PFSK-1 (cell line): ENCODE measurements around the gene CBLN1.

Experiments used
- POLR2AphosphoS5 ChIP-seq: IDR thresholded peaks from 2 replicates; pipeline ENCODE4 v1.6.1; 2012; ENCODE audit warnings: low read depth, mild to moderate bottlenecking, control low read depth, low read length, moderate library complexity
- SIN3A ChIP-seq: IDR thresholded peaks from 2 replicates; pipeline ENCODE4 v1.6.1; 2012; ENCODE audit warnings: mild to moderate bottlenecking, low read length, moderate library complexity, borderline replicate concordance; ENCODE audit not compliant: insufficient read depth
- TAF1 ChIP-seq: IDR thresholded peaks from 2 replicates; pipeline ENCODE4 v1.6.1; 2012; ENCODE audit warnings: low read length, control low read depth, borderline replicate concordance; ENCODE audit not compliant: insufficient read depth
- TF ChIP-seq, protein P1 (sequence below), 2 experiments: IDR thresholded peaks; 2 replicates each; pipeline versions ENCODE4 v1.6.1 to v1.8.0; 2011 to 2012; ENCODE audit warnings: low read depth in 2 of 2, low read length in 2 of 2, control low read depth in 1 of 2, inconsistent platforms in 1 of 2, mild to moderate bottlenecking in 1 of 2, moderate library complexity in 1 of 2; ENCODE audit not compliant: insufficient read depth in 1 of 2

- TF ChIP-seq POLR2AphosphoS5 (no peak), TAF1 (no peak), SIN3A (no peak)
- TF ChIP-seq, protein P1, sequence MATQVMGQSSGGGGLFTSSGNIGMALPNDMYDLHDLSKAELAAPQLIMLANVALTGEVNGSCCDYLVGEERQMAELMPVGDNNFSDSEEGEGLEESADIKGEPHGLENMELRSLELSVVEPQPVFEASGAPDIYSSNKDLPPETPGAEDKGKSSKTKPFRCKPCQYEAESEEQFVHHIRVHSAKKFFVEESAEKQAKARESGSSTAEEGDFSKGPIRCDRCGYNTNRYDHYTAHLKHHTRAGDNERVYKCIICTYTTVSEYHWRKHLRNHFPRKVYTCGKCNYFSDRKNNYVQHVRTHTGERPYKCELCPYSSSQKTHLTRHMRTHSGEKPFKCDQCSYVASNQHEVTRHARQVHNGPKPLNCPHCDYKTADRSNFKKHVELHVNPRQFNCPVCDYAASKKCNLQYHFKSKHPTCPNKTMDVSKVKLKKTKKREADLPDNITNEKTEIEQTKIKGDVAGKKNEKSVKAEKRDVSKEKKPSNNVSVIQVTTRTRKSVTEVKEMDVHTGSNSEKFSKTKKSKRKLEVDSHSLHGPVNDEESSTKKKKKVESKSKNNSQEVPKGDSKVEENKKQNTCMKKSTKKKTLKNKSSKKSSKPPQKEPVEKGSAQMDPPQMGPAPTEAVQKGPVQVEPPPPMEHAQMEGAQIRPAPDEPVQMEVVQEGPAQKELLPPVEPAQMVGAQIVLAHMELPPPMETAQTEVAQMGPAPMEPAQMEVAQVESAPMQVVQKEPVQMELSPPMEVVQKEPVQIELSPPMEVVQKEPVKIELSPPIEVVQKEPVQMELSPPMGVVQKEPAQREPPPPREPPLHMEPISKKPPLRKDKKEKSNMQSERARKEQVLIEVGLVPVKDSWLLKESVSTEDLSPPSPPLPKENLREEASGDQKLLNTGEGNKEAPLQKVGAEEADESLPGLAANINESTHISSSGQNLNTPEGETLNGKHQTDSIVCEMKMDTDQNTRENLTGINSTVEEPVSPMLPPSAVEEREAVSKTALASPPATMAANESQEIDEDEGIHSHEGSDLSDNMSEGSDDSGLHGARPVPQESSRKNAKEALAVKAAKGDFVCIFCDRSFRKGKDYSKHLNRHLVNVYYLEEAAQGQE (IDR thresholded peaks at IDR 0.05; ENCODE audit: insufficient read depth in 1 of 2, low read depth in 2 of 2, low read length in 2 of 2), result no peak
Observed at GRCh38 chr16:49281480-49281842, at the start of gene CBLN1.
